DMS 273 (cell line): ENCODE data around the gene ALDH1B1.

Experiments
- DNase-seq: peaks from one replicate; lab custom pipeline; 2025; ENCODE audit not compliant: unreplicated experiment; lab: John Stamatoyannopoulos, UW

Gene ALDH1B1

DNA sequence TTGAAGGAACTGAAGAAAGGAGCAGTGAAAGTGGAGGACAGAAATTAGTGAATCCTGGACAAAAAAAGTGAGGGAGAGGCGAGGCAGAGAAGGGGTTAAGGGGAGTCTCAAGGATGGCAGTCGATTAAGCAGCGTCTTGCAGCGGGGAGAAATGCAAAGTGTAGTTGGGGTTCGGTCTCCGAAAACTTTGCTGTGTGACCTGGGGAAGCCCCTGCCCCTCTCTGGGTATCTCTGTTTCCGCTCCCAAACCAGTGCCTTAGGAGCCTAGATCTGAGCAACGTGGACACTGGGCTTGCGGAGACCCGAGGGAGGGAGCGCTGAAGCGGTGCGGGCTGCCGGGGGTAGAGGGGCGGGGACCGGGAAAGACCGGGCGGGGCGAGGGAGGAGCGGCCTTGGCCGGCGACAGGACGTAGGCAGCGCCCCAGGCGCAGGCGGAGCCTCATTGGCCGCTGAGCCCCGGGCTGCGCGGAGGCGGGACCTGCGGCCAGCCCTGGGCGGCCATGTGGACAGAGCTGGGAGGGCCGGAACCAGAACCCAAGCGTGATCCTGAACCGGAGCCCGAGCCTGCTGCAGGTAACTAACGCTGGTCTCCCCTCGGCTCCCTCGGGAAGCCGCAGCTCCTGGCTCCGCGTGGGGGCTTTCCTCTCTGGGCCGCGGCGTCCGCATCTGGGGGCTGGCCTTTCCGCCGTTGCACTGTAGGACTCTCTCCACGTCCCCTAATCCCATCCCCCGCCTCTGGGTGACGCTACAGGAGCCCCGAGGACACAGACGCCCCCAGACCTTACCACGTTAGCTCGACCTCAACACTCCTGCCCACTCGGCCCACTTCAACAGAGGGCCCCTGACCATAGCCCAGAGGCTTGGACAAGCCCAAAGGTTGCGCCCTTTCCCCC, at the start of gene ALDH1B1:
Gene ALDH1B1, plus strand, starts transcription at position 468 of the 893 bp plus-strand sequence. CDS start 3,047 bp downstream, outside the sequence.
- DNase-seq, result peak; percentile 95

DNA sequence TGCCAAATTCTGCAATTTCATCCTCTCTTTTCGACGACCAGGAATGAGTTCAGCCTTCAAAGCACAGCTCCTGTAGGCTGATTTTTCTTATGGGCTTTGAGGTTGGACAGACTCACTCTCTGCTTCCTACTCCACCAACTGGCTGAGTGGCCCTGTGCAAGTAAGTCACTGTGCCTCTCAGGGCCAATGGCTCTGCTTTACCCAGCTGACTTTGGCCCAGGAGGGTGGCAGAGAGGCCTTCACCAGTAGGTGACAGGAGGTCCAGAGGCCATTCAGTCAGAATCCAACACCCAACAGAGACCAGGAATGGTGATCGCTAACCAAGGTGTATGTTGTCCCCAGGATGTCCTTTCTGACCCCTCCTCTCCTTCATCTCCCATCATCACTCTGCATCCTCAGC, 49.5 kb upstream of the ALDH1B1 start:
- DNase-seq, result no peak

DNA sequence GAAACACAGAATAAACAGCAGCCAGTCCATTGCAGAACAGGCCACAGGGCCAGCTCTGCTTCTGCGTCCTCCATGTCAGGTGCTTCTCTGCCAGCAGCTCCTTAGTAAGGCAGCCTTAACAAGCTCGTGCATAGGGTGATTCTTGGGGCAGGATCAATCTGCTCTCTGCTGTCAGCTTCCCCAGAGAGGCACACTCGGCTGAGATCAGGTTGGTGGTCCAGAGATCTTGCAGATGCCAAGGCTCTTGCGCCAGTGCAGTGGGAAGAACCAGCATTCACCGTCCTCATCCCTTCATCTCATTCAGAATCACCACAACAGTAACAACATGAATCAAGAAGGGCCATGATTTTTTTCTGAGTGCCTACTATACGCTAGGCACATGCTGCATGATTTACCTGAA, 49.0 kb upstream of the ALDH1B1 start:
- no peak for DNase-seq

DNA sequence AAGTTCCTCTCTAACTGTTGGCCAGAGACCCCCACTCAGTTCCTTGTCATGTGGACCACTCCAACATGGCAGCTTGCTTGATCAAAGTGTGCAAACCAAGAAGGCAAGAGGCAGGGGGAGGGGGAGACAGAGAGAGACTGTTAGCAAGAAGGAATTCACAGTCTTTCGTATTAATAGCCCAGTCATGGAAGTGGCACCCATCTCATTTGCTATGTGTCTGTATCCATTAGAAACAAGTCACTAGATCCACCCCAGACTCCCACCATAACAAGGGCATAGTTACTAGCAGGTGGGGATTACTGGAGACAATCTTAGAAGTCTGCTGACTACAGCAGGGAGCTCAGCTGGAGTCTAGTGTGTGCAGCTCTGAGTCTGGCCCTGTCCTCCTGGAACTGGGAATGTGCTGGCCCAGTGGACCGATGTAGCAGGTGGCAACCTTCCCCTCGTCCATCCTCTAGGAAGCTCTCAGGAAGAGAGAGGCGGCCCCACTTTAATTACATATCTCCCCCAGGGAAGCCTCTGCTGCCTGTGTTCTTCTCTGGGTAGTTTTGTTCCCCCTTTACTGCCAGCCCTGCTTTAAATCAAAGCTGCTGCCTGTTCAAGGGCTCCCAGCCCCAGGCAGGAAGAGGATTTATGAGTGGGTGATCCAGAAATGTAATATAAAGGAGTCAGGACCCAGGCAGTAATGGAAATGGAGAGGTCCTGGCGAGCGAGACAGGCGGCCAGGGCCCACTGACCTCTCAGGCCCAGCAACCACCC, 47.8 kb upstream of the ALDH1B1 start:
- no peak for DNase-seq

DNA sequence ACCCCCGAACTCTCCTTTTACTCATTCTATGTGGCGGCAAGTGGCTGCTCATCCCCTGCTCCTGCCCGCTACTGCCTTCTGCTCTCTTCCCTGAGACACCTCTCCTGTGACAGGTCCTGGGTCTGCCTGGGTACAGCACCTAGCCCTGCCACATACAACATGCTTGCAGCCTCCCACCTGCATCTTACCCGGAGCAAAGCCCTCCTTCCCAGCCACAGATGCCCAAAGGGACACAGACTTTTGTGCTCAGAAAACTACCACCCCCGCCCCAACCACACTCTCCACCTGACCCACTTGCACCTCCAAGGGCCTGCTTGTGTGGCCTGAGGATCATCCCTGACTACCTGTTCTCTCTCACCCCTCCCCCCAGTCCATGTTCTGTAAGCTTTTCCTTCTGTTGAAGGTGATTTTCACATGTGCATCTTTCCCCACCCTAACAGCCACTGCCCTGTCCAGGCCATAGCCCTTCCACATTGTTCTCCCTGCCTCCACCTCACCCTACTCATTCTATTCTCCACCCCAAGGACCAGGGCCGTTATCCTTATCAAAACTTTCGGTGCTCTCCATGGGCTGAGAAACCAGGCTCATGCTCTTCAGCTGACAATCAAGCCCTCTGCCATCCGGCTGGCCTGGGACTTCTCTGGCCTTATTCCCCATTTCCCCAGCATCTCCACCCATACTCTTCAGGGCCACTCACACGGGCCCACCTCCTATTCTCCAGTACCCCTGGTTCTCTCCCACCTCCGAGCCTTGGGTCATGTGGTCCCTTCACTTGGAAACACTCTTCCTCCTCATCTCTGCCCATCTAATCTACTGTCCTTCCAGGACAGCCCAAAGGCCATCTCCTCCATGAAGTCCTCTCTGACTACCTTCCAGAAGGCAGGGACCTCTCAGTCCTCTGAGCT, 46.4 kb upstream of the ALDH1B1 start:
- no peak for DNase-seq

DNA sequence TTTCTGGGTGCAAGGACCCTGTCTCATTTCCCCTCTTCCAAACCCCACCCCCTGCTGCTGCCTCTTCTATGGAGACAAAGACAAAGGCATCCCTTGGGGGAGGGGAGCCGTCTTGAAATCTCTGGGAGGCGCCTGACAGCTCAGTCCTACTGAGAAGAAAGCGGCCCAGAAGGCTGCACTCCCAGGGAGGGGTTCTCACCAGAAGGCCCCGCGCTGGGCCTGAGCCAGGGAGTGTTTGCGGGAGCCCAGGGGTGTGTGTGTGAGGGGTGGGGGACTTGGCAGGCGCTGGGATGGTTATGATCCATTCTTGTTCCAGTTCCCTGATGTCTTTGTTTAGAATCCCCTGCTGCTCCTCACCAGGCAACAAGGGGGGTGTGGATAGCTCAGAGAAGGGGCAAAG, 45.7 kb upstream of the ALDH1B1 start:
- DNase-seq, result peak; percentile 30

DNA sequence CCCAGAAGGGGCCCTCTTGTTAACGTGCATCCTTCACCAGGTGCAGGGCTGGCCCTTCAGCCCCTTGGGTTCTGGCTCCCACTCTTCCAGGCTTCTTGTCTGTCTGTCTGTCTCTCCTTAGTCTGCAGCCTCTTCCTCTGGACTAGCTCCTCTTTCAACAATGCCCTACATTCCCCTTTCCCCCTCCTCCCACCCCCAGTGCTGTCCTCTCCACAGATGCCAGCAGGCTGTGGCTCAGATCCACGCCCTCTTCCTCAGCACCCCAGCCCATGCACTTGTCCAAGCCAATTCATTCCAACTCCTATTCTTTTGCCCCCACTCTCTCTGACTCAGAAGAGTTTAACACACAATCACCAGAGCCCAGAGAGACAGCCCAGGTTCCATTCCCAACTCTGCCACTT, 45.2 kb upstream of the ALDH1B1 start:
- DNase-seq, result no peak

DNA sequence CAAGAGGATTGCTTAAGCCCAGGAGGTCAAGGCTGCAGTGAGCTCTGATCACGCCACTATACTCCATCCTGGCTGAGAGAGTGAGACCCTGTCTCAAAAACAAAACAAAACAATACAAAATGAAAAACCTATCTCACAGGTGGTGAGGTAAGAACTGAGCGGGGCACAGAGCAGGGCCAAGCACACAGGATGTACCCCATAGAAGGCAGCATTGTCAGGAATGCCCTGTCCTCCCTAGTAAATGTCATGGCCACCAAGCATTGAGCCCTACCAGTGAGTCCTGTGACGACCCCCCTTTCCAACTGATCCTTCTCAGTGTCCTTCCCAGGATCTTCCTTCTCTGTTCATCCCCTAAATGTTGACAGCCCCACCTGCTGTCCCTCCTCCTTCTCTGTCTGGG, 44.6 kb upstream of the ALDH1B1 start:
- no peak for DNase-seq

DNA sequence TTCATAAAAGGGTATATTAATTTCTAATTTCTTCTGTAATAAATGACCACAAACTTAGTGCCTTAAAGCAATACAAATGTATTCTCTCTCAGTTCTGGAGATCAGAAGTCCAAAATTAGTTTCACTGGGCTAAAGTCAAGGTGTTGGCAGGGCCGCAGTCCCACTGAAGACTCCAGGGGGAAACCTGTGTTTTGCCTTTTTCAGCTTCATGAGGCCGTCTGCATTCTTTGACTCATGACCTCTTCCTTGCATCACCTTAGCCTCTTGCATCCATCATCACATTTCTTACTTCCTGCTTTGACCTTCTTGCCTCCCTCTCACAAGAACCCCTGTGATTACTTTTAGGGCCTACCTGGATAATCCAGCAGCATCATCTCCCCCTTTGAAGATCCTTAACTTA, 42.0 kb upstream of the ALDH1B1 start:
- DNase-seq, result no peak

DNA sequence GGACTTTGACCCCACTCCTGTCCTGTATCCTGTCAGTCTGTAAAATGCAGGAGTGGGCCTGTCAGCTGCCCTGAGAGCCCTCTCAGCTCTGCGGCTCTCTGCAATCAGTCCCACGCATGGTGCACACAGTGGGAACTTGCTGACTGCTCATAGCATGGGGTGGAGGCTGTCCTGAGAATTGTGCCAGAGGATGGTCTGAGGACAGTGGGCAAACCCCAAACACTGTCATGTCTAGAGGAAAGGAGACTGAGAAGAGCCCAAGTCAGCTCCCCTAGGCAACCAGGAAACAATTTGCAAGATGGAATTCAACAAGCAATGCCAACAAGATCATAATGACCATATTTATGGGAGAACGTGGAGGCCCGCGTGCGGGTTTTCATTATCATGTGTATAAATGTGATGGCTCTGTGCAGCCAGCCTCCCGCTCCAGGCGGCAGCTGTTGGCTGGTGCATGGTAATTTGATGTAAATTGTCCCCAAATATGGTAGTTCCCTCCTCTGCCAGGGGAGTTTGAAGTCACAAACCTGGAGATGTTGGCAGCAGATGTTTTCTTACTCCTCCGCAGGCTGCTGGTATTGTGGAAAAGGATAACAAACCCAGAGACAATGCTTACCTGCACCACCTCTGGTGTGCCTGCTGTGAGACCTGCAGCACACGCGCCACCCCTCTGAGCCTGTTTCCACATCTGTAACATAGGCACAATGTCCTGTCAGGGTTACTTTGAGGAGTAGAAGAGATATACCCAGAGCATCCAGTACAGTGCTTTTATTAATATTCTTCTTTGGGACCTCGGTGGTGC, 39.8 kb upstream of the ALDH1B1 start:
- DNase-seq, result peak; percentile 40

DNA sequence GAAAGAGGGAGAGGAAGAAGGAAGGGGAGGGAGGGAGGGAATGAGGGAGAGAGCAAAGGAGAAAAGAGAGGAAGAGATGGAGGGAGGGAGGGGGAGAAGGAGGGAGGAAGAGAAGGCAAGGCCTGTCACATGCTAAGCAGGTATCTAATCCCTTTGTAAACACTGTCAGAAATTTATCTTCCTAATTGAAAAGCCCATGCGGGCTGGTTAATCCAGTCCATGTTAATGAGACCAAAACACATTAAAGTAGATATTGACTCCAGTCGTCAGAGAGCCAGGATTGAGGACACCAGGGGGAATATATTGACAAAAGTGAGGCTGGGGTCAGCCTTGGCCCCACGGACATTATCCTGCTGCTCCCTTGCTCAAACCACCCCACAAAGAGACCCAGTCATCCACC, 37.4 kb upstream of the ALDH1B1 start:
- DNase-seq, result no peak

DNA sequence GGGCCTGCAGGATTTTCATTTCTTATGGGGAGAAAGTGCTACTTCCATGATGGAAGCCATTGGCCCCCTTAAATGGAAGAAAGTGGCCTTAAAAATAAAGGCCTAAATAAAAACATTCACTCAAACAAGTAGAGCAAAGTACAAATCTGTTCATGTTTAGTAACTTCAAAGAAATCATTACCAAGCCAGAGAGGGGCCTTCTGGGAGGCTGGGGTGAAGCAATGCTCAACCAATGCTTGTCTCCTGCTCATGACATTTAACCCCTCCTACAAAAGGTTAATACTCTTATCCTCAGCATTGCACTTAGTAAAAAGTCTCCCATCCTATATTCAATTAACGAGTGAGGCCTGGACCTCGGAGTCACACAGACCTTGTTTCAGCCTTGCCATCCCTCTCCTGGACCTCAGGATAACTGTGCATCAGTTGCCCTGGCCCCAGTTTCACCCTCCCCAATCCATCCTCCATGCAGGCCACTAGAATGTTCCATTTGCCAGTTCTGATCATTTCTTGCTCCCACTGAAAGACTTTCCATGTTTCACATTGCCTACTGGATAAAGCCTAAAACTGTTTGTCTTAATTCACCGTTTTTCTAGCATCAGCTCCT, 36.9 kb upstream of the ALDH1B1 start:
- no peak for DNase-seq

DNA sequence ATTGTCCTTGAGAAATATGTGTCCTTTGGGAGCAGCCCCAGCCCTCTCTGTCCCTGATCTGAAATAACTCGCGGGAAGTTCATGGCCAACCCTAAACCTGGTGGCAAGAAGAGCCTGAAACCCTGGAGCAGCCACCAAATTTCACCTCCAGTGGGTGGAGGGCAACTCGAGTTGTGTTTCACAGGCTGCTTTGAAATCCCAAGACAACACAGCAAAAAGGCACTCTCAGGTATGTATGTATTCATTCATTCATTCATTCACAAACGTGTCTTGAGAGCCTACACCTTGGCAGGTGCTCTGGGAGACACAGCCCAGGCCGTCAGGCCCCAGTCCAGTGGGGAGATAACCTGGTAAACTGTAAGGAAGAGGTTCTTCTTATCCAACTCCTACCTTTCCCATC, 35.7 kb upstream of the ALDH1B1 start:
- DNase-seq, result no peak

DNA sequence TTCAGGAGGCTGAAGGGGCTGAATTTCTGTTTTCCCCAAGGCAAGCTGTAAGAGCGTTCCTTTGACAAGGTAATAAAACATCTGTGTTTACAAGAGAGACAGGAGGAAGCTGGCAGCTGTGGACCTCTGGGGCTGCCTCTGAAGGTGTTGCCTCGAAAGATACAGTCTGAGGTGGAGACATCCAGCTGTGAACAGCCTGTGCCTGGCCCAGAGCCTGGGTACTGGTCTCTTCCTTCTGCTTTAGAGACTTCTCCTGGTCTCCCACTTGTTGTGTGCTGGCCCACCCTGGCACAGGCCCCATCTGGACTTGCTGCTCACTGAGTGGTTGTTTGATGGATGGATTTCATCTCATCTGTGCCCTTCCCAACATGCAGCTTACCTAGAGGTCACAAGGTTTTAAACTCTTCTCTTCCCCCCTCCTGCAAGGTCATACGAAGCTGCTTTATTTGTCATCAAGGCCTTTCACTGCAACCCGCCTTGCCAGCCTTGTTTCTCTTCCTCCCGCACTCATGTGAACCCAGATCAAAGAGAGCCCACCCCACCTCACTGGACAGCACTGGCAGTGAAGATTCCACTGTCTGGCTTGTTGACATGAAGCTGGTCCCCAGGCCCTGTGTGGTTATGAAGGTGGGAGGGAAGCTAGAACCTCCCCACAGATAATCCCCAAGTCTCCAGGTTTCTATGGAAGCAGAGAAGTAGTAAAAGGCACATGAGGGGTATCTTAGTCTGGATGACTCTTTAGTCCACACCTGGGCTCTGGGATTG, 35.0 kb upstream of the ALDH1B1 start:
- peak; percentile 20 for DNase-seq

DNA sequence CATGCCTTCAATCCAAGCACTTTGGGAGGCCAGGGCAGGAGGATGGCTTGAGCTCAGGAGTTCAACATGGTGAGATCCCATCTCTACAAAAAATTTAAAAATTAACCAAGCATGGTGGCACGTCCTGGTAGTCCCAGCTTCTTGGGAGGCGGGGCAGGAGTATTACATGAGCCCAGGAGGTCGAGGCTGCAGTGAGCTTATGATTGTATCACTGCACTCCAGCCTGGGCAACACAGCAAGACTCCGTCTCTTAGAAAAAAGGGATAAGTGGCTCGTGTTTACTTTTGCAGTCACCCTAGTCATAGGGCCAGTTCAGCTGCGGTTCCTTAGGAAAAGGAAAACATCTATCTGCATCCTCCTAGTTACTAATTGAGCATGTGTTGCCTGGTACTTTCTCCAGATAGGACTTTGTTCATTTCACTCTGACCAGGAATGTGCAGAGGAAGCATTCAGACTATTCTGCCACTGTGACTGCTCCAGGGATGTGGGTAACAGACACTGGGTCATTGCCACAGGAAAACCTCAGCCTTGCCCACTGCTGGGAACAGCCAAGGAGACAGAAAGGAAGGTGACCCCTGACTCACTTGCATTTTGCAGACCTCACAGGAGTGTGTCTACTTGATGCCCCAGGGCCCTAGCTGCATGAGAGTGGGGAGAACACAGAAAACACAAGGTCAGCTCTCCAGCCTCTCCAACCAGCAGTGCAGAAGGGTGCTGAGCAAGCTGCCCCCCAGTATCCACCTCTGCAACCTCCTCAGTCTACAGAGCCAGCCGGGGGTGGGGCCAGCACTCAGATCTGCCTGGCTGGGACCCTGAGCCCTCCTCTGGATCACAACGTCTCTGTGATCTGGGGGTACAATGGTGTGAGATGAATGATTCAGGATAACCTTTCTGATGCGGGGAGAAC, 33.9 kb upstream of the ALDH1B1 start:
- no peak for DNase-seq

DNA sequence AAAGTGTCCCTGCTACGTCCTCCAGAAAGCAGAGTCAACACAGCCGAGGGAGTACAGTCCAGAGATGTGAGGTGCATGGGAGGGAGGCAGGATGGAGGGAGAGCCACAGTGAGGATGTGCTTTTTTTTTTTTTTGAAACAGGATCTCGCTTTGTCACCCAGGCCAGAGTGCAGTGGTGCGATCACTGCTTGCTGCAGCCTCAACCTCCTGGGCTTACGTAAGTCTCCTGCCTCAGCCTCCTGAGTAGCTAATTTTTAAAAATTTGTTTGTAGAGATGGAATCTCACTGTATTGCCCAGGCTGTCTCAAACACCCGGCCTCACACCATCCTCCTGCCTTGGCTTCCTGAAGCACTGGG, 33.2 kb upstream of the ALDH1B1 start:
- DNase-seq, result no peak

DNA sequence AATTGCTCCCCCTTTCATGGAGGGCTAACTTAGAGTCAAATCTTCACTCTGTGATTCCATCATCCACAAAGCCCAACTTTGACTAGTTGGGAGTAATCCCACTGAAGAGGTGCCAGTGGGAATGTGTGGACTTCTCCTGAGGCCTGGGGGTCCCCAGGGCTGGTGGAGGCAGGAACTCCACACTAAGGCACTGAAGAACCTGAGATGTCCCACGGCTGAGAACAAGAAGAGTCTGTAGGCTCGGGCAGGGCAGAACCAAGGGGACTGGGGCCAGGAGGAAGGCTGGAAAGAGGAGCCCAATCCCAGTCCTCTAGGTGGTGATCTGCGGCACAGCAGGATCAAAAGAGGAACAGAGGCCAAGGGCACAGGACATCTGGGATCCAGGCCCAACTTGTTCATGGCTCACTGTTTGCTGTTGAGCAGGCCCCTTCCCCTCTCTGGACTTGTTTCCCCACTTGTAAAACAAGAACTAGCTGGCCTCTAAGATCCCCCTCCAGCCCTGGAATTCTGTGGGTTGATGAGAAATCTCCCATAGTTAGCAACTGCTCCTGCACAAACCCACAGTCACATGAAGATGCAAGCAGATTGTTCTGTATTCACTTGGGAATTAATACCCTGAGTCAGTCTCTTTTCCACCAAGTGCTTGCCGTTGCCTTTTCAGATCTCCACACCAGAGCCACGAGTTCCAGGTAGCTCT, 32.7 kb upstream of the ALDH1B1 start:
- DNase-seq, result no peak
